Progenitor cell of endocrine pancreas (in vitro differentiated cells): ENCODE measurements around the gene SNX12. TPM values are rescaled to one million over a fixed set of nuclear protein-coding genes. Genes with fewer than 3 reads are reported as not detected.
A peak's percentile ranks its signal among the peaks of the same experiment; 100 is the strongest.
"Not testable (repeated sequence)": the region's sequence is repeated elsewhere in the genome, so short reads cannot be mapped to it uniquely, and the experiment has no call there.

ENCODE experiments used
- DNase-seq: peaks from one replicate; pipeline ENCODE4 v3.0.0; 2021; ENCODE audit warnings: low spot score; ENCODE audit not compliant: unreplicated experiment
- H3K27ac Mint-ChIP-seq: 2 replicates; pipeline ENCODE4 v1.8.0; 2021; ENCODE audit warnings: mild to moderate bottlenecking, moderate library complexity, mixed read lengths
- H3K27me3 Mint-ChIP-seq: 2 replicates; pipeline ENCODE4 v1.8.0; 2021; ENCODE audit warnings: mixed read lengths
- H3K36me3 Mint-ChIP-seq: 2 replicates; pipeline ENCODE4 v1.8.0; 2022; ENCODE audit warnings: mixed read lengths; ENCODE audit not compliant: insufficient read depth
- H3K4me1 Mint-ChIP-seq: 2 replicates; pipeline ENCODE4 v1.8.0; 2021; ENCODE audit warnings: low read depth, mixed read lengths
- H3K4me3 Mint-ChIP-seq: 2 replicates; pipeline ENCODE4 v1.8.0; 2021; ENCODE audit warnings: low read depth, mild to moderate bottlenecking, moderate library complexity, mixed read lengths
- H3K9me3 Mint-ChIP-seq: 2 replicates; pipeline ENCODE4 v1.8.0; 2021; ENCODE audit warnings: low read depth, mixed read lengths
- CTCF ChIP-seq: fragments of 200-600 bp; sonication (generic); IDR thresholded peaks from one replicate; pipeline ENCODE4 v1.5.0; 2021; ENCODE audit warnings: antibody characterized with exemption, mild to moderate bottlenecking; ENCODE audit not compliant: unreplicated experiment
- total RNA-seq: library from RNA; stranded (reverse); gene quantifications from 2 replicates; pipeline ENCODE4 v1.2.1, GENCODE V29; 2021

SNX12 gene
- total RNA-seq, 1 donor from 2014 or later = 77.0 TPM

GRCh38 chrX:71053217-71053621 lies 14.9 kb downstream of the SNX12 start:
- peak overlapping the region; percentile 43 for H3K27ac Mint-ChIP-seq
- no peak for TF ChIP-seq CTCF
- no peaks in the 10 kb centered on the region for H3K27me3 Mint-ChIP-seq
- peak overlapping the region; percentile 50 for H3K4me3 Mint-ChIP-seq
- DNase-seq = peak; percentile 14
- H3K36me3 Mint-ChIP-seq = no peaks in the 10 kb centered on the region
- no peaks in the 10 kb centered on the region for H3K4me1 Mint-ChIP-seq
- peaks cover 7% of the 10 kb centered on the region for H3K9me3 Mint-ChIP-seq

- Mint-ChIP-seq H3K4me1 (no peaks in the 10 kb centered on the region), H3K27me3 (no peaks in the 10 kb centered on the region), H3K36me3 (no peaks in the 10 kb centered on the region), H3K4me3 (peak overlapping the region; percentile 50), H3K9me3 (peaks cover 7% of the 10 kb centered on the region), H3K27ac (peak overlapping the region; percentile 41)
- no peak for TF ChIP-seq CTCF
- DNase-seq = no peak
These were observed 15.4 kb downstream of the SNX12 start for GRCh38 chrX:71052721-71053120.

- not testable (repeated sequence) for DNase-seq, H3K9me3 Mint-ChIP-seq, H3K36me3 Mint-ChIP-seq, H3K4me3 Mint-ChIP-seq, H3K27me3 Mint-ChIP-seq, H3K4me1 Mint-ChIP-seq, H3K27ac Mint-ChIP-seq
These were observed 20.2 kb downstream of the SNX12 start for GRCh38 chrX:71047891-71048290.

- peaks cover 31% of the 10 kb centered on the region for H3K9me3 Mint-ChIP-seq
- H3K27me3 Mint-ChIP-seq = no peaks in the 10 kb centered on the region
- DNase-seq = no peak
These were observed 50.7 kb downstream of the SNX12 start for GRCh38 chrX:71017396-71017939.

More at GRCh38 chrX:71017396-71017939, 50.7 kb downstream of the SNX12 start:
- TF ChIP-seq CTCF = no peak
- H3K36me3 Mint-ChIP-seq = no peaks in the 10 kb centered on the region
- no peak overlapping the region for H3K4me3 Mint-ChIP-seq
- no peak overlapping the region for H3K27ac Mint-ChIP-seq
- no peaks in the 10 kb centered on the region for H3K4me1 Mint-ChIP-seq

Other genes with a start within 250 kb of the SNX12 start
- 6.5 and 7.2 TPM in 2 replicates for gene TEX11, start 159.6 kb downstream of the SNX12 start, total RNA-seq
- gene SLC7A3, start 137.2 kb downstream of the SNX12 start, total RNA-seq = 14.1 and 14.4 TPM in 2 replicates
- 35.1 and 41.0 TPM in 2 replicates for gene FOXO4, start 27.5 kb upstream of the SNX12 start, total RNA-seq
- gene CXorf65, start 38.4 kb upstream of the SNX12 start, total RNA-seq = not detected in 2 replicates
- 0.16 and 0.41 TPM in 2 replicates for gene IL2RG, start 43.2 kb upstream of the SNX12 start, total RNA-seq
- gene MED12, start 50.3 kb upstream of the SNX12 start, total RNA-seq = 106 and 123 TPM in 2 replicates
- gene NLGN3, start 76.5 kb upstream of the SNX12 start, total RNA-seq = 5.9 and 7.8 TPM in 2 replicates
- 22.2 and 23.6 TPM in 2 replicates for gene GJB1, start 154.9 kb upstream of the SNX12 start, total RNA-seq
- 88.9 and 92.4 TPM in 2 replicates for gene ZMYM3, start 185.8 kb upstream of the SNX12 start, total RNA-seq
- gene NONO, start 215.3 kb upstream of the SNX12 start, total RNA-seq = 754 and 795 TPM in 2 replicates
- gene ITGB1BP2, start 233.4 kb upstream of the SNX12 start, total RNA-seq = 5.8 and 6.6 TPM in 2 replicates